Central memory CD4-positive, alpha-beta T cell (primary cell): ENCODE measurements around the gene HIVEP3.

Experiments
- DNase-seq: peaks from one replicate; pipeline ENCODE4 v3.0.0; 2022

HIVEP3 gene

DNA sequence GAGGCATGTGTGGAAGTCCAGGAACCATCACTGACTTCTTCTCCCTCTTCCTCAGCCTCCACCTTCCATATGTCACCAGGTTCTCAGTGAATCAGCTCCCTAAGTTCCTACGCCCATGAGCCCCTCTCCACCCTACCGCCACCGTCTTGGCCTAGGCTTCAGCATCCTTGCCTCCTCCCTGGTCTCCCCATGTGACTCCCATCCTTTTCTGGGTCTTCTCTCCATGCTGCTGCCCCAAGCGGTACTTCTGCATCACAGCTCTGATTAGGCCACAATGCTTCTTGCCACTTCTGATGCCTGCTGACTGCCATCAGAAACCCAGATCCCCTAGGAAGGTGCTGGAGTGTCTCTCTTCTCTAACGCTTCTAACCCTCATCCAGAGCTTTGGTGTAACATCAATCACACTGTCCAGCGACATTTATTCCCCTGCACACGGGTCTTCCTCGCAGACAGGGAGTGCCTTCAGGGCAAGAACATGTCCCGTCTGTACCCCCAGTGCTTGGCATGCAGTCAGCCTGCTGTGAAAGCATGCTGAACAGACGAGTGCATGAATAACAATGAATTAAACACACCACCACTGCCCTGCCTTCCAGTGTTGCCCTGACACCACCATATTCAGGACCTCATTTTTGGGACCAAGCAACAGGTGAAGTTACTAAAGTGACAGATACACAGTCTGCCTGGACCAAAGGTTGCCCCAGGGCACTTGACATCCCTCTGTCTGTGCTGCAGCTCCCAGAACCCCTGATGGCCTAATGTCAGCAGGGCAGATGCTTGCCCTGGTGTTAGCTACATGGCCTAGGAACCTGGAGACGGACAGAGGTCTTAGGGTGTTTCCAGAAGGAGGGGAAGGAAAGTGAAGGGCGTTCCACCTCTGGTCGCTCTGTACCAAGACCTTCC is 275.6 kb downstream of the HIVEP3 start:
- DNase-seq, result no peak

DNA sequence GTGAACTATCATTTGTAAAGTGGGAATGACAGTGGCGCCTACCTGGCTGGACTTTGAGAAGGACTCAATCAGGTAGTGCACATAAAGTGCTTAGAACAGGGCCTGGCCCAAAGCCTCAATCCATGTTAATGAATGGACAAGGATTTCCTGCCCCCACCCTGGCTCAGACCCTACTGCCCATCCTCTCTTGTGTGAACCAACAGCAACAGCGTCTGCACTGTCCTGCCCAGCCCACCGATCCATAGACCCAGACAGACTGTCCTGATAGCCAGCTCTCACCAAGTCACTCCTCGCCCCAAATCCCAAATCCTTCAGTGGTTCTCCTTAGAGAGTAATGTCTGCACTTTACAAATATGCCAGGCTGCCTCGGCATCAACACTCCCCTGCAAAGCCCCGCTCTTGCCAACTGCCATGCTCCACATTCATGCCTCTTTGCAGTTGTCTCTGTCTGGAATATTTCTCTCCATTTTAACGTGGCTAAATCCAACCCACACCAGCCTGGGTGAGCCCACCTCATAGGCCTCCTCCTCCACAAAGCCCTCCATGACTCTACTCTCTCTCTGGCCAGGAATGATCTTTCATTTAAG is 276.7 kb downstream of the HIVEP3 start:
- no peak for DNase-seq

DNA sequence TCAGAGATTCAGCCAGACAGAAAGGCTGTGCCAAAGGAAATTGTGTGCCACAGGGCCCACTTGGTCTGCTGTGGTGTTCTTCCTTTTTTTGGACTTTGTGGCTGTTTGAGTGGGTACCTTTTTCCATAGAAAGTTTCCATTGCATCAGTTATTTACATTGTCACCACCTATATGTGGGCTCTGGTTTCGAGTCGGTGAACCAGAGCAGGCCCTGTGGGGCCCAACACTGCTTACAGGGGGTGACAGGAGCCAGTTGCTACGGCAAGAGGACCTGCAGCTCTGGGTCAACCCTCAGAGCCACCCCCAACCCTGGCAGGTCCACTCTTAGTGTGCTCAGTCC is 277.3 kb downstream of the HIVEP3 start:
- no peak for DNase-seq

DNA sequence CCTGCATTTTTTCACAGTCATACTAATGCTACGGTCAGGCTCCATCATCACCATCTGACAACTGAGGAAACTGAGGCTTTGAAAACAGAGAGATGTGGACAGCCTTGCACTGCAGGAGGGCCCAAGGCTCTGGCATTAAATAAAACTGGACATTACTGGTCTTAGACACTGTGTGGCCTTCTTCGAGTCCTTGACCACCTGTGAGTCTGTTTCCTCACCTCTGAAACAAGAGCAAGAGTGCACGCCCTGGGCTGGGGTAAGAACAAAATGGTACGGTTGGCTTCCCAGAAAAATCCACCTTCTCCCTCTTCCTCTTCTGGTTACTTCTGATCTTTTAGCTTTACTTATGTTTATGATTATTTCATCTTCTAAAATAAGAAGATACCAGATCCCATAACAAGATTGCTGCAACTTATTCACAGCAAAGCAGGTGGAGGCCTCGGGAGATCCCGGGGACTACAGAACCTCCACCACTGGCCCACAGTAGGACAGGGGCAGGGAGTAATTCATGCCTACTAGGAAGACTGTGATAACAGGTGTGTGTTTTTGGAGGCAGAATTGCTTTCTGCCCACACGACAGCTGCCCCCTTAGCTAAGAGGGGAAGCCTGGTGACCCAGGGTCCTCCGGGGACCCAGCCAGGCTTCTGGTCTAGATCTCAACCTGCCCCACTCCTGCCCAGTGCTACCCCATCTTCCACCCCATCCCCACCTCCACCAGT is 277.8 kb downstream of the HIVEP3 start:
- DNase-seq, result no peak

DNA sequence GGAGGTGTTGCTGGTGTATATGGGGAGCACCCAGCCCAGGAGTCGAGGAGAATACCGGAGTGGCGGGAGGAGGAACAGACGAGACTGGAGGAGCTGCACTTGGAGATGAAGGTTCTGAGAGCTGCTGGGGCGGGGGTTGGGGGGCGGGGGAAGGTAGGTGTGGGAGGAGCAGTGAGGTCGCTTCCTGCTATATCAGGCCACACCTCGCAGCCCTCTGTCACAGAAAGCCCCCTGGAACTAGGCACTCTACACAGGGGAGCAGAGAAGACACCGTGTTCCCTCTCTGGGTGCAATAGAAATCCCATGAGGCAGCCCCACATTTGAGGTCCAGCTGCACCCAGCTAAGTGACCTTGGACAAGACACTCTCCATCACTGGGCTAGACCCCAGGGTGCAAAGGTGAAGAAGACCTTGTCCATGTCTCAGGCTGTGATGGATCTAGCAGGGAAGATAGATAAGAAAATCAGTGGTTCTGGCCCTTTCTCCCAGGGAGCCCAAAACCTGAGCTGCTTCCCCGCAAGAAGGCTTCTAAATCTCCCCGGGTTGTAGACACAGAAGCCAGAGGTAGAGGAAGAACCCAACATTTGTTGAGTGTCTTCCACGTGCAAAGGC is 278.5 kb downstream of the HIVEP3 start:
- no peak for DNase-seq

DNA sequence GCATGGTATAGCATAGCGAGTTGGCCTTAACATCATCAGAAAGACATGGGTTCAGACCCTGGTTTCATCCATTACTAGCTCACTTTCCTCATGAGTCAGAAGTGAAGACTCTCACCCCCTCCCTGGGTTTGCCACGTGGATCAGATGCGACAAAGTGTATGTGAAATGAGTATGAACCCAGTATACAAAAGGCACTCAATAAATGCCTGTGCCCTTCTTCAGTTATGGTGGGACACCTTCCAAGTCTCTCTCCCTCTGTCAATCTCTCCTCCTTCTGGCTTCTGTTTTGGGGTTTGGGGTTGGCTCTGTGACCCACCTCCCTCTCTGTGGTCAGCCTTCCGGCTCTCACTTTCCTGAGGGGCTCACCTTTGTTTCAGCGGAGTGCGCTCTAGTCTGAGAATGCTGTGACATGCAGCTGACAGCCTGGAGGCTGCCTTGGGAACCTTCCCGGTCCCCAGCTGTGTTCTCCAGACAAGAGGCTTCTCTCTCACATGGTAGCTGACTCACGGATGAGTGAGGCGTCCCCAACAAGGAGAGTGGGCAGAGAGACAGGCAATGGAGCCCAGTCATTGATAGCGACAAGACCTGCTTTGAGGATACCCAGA is 279.3 kb downstream of the HIVEP3 start:
- no peak for DNase-seq

DNA sequence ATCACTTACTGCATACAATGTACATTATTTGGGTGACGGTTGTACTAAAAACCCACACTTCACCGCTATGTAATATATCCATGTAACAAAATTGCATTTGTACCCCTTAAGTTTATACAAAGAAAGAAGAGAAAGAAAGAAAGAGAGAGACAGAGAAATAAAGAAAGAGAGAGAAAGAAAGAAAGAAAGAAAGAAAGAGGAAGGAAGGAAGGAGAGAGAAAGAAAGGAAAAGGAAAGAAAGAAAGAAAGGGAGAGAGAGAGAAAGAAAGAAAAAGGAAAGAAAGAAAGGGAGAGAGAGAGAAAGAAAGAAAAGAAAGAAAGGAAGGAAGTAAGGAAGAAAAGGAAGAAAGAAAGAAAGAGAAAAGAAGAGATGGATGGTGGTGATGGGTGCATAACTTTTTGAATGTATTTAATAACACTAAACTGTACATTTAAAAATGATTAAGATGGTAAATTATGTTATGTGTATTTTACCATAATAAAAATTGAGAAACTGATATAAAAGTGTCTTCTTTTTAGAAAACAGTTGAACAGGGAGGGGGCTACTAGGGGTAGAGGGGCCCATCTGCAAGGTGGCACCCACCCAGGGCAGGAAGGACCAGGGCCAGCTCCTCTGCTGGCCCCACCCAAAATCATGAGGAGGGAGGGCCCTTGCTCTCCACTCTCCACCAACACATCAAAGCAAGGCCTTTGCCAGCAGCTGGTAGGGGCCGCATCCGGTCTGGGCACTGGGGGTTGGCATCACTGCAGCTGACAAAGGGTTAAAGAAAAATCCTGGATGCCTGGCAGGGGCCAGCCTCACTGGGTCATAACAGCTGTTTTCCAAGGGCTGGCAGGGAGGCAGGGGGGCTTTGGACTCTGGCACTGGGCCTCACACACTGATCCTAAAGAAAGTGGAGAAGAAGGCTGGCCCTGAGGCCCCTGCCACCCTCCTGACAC is 280.4 kb downstream of the HIVEP3 start:
- DNase-seq, result no peak

DNA sequence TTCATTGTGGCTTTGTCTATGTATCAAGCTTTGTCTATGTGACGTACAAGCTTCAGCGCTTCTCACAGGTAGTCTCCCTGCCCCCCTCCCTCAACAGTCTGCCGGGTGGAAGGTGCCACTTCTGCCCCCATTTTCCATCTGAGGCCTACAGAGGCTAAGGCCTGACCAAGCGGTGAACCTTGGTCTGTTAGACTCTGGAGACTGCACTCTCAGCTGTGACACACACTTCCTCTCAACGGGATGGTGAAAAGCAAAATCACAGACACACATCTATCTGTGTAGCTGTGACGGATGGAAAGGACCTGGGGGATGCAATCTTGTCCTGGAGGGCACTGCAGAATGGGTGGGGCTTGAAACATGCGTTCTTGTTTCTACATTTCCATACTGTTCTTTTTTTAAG is 281.4 kb downstream of the HIVEP3 start:
- DNase-seq, result no peak

DNA sequence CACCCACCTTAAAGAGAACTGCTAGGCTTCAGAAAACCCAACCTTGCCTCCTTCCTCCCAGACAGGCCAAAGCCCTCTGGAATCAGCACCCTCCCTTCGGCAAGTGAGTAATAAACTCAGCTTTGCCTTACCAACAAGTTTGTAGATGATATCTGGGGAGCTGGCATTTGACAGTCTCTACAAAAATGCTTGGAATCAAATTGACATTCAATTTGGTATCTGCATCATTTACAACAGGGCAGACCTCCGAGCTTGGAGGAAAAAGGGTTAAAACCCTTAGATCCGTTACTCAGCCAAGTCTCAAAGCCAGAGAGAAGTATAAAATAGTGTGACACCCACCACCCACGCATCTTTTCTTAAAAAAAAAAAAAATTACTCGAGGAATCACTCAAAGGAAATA is 285.0 kb downstream of the HIVEP3 start:
- DNase-seq, result no peak

DNA sequence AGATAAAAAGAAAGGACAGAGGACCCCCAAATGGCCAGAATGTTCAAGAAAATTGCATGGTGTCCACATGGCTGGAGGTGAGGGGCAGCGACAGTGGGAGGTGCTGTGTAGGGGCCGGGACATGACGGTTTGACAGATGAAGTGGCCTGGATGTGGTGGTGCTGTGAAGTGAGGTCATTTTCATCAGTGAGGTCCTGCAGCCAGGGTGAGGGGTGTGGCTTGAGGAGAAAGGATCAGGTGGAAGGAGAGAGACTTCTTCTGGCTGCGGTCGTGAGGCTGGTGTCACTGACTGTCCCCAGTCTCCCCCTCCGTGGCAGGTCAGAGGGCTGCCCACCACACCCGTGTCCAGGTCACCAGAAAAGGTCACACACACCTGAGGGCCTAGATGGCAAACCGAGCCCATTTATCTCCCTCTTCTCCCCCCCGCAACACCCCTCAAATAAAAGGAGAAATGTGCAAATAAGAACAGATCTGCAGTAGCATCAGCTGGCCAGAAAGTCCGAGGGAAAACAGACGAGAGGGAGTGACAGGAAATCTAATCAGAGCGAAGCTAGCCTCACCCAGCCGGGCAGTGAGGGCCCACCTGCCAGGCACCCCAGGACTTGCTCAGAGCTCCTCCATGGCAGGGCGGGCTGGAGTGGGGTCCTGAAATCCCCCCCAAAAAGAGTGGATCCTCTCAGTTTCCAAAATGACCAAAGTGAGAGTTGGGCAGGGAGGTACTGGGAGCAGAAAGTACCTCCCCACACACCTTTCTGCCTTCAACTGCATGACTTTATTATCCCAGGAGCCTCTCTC is 285.7 kb downstream of the HIVEP3 start:
- no peak for DNase-seq

DNA sequence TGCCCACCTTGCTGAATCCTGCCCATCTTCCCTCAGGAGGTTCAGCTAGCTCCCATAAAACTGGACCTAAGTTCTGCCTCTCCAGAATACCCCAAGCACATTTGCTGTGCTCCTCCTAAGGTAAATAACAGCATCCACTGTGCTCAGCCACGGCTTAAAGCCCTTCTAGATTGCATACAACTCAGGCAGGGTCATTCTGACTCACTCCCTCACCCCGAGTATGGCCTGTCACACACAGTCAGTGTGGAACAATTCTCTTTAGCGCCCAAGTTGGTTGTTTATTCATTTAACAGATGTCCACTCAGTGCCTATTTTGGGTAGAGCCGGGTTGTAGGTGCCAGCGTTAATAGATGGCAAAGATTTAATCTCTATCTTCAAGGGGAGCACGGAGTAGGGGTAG is 286.8 kb downstream of the HIVEP3 start:
- no peak for DNase-seq

DNA sequence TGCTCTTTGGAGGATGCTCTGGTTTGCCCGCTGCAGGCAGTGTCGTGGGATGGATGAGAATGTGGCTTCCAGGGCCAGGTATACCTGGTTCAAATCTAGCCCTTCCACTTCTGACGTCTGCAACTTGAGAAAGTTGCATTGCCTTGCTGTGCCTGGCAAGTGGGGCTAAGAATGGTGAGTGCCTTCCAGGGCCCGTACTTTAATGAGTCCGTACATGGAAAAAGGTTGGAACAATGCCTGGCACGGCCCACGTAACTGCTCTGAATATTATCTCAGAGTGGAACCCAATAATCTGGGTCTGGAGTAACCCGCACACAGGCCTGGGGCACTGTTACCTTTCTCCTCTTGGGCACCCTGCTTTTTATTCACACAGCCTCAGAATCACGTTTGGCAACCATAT is 287.6 kb downstream of the HIVEP3 start:
- DNase-seq, result no peak

DNA sequence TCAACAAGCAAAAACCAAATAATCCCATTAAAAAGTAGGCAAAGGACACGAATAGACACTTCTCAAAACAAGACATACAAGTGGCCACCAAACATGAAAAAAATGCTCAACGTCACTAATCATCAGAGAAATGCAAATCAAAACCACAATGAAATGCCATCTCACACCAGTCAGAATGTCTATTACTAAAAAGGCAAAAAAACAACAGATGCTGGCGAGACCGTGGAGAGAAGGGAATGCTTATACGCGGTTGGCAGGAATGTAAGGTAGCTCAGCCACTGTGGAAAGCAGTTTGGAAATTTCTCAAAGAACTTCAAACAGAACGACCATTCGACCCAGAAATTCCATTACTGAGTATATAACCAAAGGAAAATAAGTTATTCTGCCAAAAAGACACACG is 289.2 kb downstream of the HIVEP3 start:
- no peak for DNase-seq

DNA sequence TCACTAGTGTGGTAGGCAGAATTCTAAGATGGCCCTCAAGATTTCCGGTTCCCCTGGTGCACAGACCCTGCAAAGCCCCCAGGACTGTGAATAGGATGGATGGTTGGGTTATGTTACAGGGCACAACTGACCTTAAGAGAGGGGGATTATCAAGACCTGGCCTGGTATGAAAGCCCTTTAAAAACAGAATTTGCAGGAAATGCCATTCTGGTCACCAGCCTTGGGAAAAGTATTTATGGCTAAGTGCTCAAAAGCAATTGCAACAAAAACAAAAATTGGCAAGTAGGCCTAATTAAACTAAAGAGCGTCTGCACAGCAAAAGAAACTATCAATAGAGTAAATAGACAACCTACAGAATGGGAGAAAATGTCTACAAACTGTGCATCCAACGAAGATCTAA is 289.6 kb downstream of the HIVEP3 start:
- no peak for DNase-seq

DNA sequence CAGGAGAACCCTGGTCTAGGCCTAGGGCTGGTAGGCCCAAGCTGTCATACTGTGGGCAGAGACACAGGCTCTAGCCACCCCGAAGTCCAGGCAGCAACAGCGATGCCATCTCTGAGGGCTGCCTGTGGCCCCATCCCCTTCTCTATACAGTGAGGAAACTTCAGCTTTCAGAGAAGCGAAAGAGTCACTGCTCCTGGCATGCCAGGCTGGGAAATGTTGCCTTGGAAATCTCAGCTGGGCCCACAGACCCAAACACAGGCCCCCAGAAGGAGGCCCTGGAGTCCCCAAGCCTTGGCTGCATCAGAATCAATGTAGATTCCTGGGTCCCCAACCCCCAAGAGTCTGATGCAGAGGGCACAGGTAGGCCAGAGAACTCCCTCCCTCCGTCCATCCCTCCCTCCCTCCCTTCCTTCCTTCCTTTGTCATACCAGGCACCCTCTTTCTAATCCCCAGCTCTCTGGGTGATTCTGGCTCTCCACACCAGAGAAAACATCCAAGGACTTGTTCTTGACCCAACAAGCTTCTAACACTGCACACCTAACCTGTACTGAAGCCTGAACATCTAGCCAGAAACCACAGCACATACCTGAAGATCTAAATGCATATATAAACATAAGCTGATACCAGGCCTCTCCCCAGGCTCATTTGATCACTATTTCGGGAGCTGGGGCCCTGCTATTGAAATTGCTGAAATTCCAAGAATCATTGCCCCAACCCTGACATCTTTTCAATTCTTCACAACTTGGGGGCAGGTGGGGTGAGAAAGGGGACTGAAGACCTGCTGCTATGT is 291.0 kb downstream of the HIVEP3 start:
- no peak for DNase-seq

DNA sequence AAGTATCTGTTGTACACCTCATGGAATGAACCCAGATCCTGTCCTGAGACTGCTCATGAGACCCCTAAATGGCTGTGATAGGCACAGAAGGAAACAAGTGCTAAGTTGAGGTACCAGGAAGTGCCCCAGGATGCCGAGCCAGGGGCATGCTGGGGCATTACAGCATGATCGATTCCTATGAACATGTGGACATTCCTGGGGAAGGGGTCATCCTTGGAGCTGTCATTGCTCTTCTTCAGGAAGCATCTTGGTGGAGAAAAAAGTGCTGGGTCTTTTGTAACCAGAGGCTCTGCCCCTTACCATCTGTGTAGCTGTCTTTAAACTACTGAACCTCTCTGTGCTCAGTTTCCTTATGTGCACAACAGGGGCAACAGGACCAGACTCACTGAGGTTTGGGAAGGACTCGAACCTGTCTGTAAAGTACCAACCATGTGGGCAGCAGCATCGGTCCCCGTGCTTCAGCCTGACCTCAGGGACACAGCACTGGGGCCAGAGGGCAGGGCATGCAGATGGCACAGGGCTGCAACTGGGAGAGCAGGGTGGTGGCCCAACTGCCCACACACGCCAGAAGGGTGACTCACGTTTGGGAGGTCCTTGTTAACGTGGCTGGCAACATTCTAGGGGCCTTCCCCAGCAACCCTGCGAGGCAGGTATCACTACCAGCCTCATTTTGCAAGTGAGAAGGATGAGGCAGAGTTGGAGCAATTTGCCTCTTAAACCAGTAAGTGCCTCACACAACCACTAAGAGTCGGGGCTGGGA is 291.9 kb downstream of the HIVEP3 start:
- DNase-seq, result no peak

DNA sequence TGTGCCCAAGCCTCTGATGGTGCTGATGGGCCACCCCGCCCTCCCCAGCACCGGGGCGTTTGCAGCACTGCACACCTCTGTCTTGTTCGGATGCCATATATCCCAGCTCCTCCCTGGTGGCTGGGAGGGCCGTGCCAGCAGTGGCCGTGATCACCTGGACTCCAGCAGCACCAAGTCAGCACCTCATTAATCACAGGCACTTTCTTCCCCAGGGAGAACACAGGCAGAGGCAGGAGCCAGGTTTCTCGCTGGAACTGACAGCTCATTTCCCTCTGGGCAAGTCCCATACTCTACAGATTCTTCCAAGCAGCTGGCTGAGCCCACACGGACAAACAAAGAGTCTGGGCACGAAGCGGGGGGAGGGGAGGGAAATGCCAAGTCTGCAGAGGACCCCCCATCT is 292.6 kb downstream of the HIVEP3 start:
- DNase-seq, result no peak

DNA sequence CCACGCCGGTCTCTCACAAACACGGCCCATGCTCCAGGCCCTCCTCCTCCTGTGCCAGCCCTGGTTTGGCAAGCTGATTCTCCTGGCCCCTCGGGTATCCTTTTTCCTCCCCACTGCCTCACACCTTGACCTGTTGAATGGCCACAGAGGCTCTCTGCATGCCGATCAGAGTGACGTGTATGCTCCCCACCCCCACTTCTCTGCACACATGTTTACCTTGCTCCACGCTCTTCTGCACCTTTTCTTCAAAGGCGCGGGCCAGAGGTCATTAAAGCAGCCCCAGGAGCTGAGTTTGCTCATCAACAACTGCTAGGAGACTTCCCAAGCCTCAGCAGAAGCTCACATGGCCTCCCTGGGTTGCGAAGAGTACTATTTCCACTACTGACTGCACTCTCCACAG is 295.0 kb downstream of the HIVEP3 start:
- DNase-seq, result no peak
